Memory B cell (primary cell): ENCODE results near the gene KIRREL3.

ENCODE experiments used
- ATAC-seq: fragments of 150-1000 bp; cut with Tn5 transposase; 2 replicates; pipeline ENCODE4 v1.10.0; 2021; ENCODE audit warnings: low read depth, mild to moderate bottlenecking, moderate library complexity
- DNase-seq, 2 donors: peaks; one replicate each; pipeline ENCODE4 v3.0.0; 2022; ENCODE audit warnings: low spot score in 2 of 2
- H3K27ac Mint-ChIP-seq: one replicate; pipeline ENCODE4 v1.8.0; 2022; ENCODE audit warnings: mild to moderate bottlenecking, moderate library complexity, mixed read lengths
- H3K27me3 Mint-ChIP-seq: one replicate; pipeline ENCODE4 v1.8.0; 2022; ENCODE audit warnings: mixed read lengths
- H3K36me3 Mint-ChIP-seq: one replicate; pipeline ENCODE4 v1.8.0; 2022; ENCODE audit warnings: mild to moderate bottlenecking, mixed read lengths
- H3K4me1 Mint-ChIP-seq: one replicate; pipeline ENCODE4 v1.8.0; 2022; ENCODE audit warnings: mixed read lengths
- H3K4me3 Mint-ChIP-seq: one replicate; pipeline ENCODE4 v1.8.0; 2022; ENCODE audit warnings: mild to moderate bottlenecking, moderate library complexity, mixed read lengths
- H3K9me3 Mint-ChIP-seq: one replicate; pipeline ENCODE4 v1.8.0; 2022; ENCODE audit warnings: mixed read lengths

Gene KIRREL3

GRCh38 chr11:126711977-126712625, 288.5 kb downstream of the KIRREL3 start:
- ATAC-seq (no peak), DNase-seq (no peak)
- Mint-ChIP-seq H3K27ac (no peak overlapping the region), H3K27me3 (peaks cover 8% of the 10 kb centered on the region), H3K4me3 (no peak overlapping the region), H3K4me1 (no peaks in the 10 kb centered on the region), H3K36me3 (no peaks in the 10 kb centered on the region), H3K9me3 (peaks cover 3% of the 10 kb centered on the region)

GRCh38 chr11:126710804-126711399, 289.7 kb downstream of the KIRREL3 start:
- no peak overlapping the region for H3K27ac Mint-ChIP-seq
- H3K4me1 Mint-ChIP-seq, result no peaks in the 10 kb centered on the region
- no peak for ATAC-seq
- H3K4me3 Mint-ChIP-seq, result no peak overlapping the region
- peaks cover 3% of the 10 kb centered on the region for H3K9me3 Mint-ChIP-seq
- no peaks in the 10 kb centered on the region for H3K36me3 Mint-ChIP-seq
- H3K27me3 Mint-ChIP-seq, result peaks cover 8% of the 10 kb centered on the region
- no peak for DNase-seq

GRCh38 chr11:126707498-126707897, 293.1 kb downstream of the KIRREL3 start:
- Mint-ChIP-seq H3K27me3 (peaks cover 3% of the 10 kb centered on the region), H3K36me3 (no peaks in the 10 kb centered on the region), H3K4me1 (no peaks in the 10 kb centered on the region), H3K27ac (no peak overlapping the region), H3K4me3 (no peak overlapping the region), H3K9me3 (no peaks in the 10 kb centered on the region)
- ATAC-seq (no peak), DNase-seq (no peak)

- Mint-ChIP-seq H3K4me3 (no peak overlapping the region), H3K27ac (no peak overlapping the region), H3K36me3 (no peaks in the 10 kb centered on the region), H3K4me1 (no peaks in the 10 kb centered on the region), H3K27me3 (peaks cover 3% of the 10 kb centered on the region), H3K9me3 (no peaks in the 10 kb centered on the region)
- ATAC-seq (no peak), DNase-seq (no peak)
Measured at GRCh38 chr11:126704096-126704495, 296.5 kb downstream of the KIRREL3 start.

- H3K27ac Mint-ChIP-seq, result no peak overlapping the region
- no peaks in the 10 kb centered on the region for H3K9me3 Mint-ChIP-seq
- H3K4me3 Mint-ChIP-seq, result no peak overlapping the region
- peaks cover under 1% of the 10 kb centered on the region for H3K27me3 Mint-ChIP-seq
- no peaks in the 10 kb centered on the region for H3K36me3 Mint-ChIP-seq
- no peaks in the 10 kb centered on the region for H3K4me1 Mint-ChIP-seq
- DNase-seq (no peak), ATAC-seq (no peak)
Measured at GRCh38 chr11:126703662-126704061, 296.9 kb downstream of the KIRREL3 start.

GRCh38 chr11:126702987-126703386, 297.6 kb downstream of the KIRREL3 start:
- no peaks in the 10 kb centered on the region for H3K9me3 Mint-ChIP-seq

GRCh38 chr11:126702165-126702720, 298.3 kb downstream of the KIRREL3 start:
- Mint-ChIP-seq H3K4me3 (no peak overlapping the region), H3K36me3 (no peaks in the 10 kb centered on the region), H3K27me3 (no peaks in the 10 kb centered on the region), H3K27ac (no peak overlapping the region), H3K9me3 (no peaks in the 10 kb centered on the region), H3K4me1 (no peaks in the 10 kb centered on the region)
- DNase-seq (no peak), ATAC-seq (no peak)

More at GRCh38 chr11:126702987-126703386, 297.6 kb downstream of the KIRREL3 start:
- Mint-ChIP-seq H3K27ac (no peak overlapping the region), H3K27me3 (no peaks in the 10 kb centered on the region), H3K4me3 (no peak overlapping the region), H3K4me1 (no peaks in the 10 kb centered on the region), H3K36me3 (no peaks in the 10 kb centered on the region)
- ATAC-seq (no peak), DNase-seq (no peak)

- Mint-ChIP-seq H3K4me1 (no peaks in the 10 kb centered on the region), H3K36me3 (no peaks in the 10 kb centered on the region), H3K4me3 (no peak overlapping the region), H3K27me3 (no peaks in the 10 kb centered on the region), H3K9me3 (no peaks in the 10 kb centered on the region), H3K27ac (no peak overlapping the region)
- ATAC-seq (no peak), DNase-seq (no peak)
Measured at GRCh38 chr11:126701520-126701897, 299.1 kb downstream of the KIRREL3 start.

GRCh38 chr11:126700768-126701519, 299.6 kb downstream of the KIRREL3 start:
- DNase-seq, result no peak
- Mint-ChIP-seq H3K36me3 (no peaks in the 10 kb centered on the region), H3K27ac (no peak overlapping the region), H3K4me3 (no peak overlapping the region), H3K4me1 (no peaks in the 10 kb centered on the region), H3K27me3 (no peaks in the 10 kb centered on the region), H3K9me3 (no peaks in the 10 kb centered on the region)
- no peak for ATAC-seq

- H3K4me1 Mint-ChIP-seq, result no peaks in the 10 kb centered on the region
- no peak overlapping the region for H3K27ac Mint-ChIP-seq
- no peak for ATAC-seq
- DNase-seq, result no peak
- no peaks in the 10 kb centered on the region for H3K36me3 Mint-ChIP-seq
- no peak overlapping the region for H3K4me3 Mint-ChIP-seq
- no peaks in the 10 kb centered on the region for H3K9me3 Mint-ChIP-seq
- H3K27me3 Mint-ChIP-seq, result no peaks in the 10 kb centered on the region
Measured at GRCh38 chr11:126698576-126698975, 302.0 kb downstream of the KIRREL3 start.

GRCh38 chr11:126697936-126698335, 302.6 kb downstream of the KIRREL3 start:
- Mint-ChIP-seq H3K9me3 (no peaks in the 10 kb centered on the region), H3K27me3 (no peaks in the 10 kb centered on the region), H3K4me1 (no peaks in the 10 kb centered on the region), H3K4me3 (no peak overlapping the region), H3K27ac (no peak overlapping the region), H3K36me3 (no peaks in the 10 kb centered on the region)
- ATAC-seq (no peak), DNase-seq (no peak)

GRCh38 chr11:126696982-126697381, 303.6 kb downstream of the KIRREL3 start:
- Mint-ChIP-seq H3K27me3 (no peaks in the 10 kb centered on the region), H3K36me3 (no peaks in the 10 kb centered on the region), H3K4me1 (no peaks in the 10 kb centered on the region), H3K27ac (no peak overlapping the region), H3K9me3 (no peaks in the 10 kb centered on the region), H3K4me3 (no peak overlapping the region)
- no peak for DNase-seq
- no peak for ATAC-seq

GRCh38 chr11:126695293-126695692, 305.3 kb downstream of the KIRREL3 start:
- no peaks in the 10 kb centered on the region for H3K4me1 Mint-ChIP-seq
- no peak for DNase-seq

GRCh38 chr11:126694065-126694625, 306.4 kb downstream of the KIRREL3 start:
- no peak overlapping the region for H3K27ac Mint-ChIP-seq
- peaks cover 3% of the 10 kb centered on the region for H3K27me3 Mint-ChIP-seq
- ATAC-seq, result no peak
- no peaks in the 10 kb centered on the region for H3K36me3 Mint-ChIP-seq
- no peak for DNase-seq
- H3K4me1 Mint-ChIP-seq, result no peaks in the 10 kb centered on the region
- H3K9me3 Mint-ChIP-seq, result peaks cover 1% of the 10 kb centered on the region
- H3K4me3 Mint-ChIP-seq, result no peak overlapping the region

More at GRCh38 chr11:126695293-126695692, 305.3 kb downstream of the KIRREL3 start:
- no peak for ATAC-seq
- no peaks in the 10 kb centered on the region for H3K36me3 Mint-ChIP-seq
- no peak overlapping the region for H3K27ac Mint-ChIP-seq
- peaks cover 1% of the 10 kb centered on the region for H3K9me3 Mint-ChIP-seq
- H3K27me3 Mint-ChIP-seq, result peaks cover 3% of the 10 kb centered on the region
- no peak overlapping the region for H3K4me3 Mint-ChIP-seq
